ENCODE results near the gene EFCAB6.

GRCh38 chr22:43532301-43533155, 279.6 kb downstream of the EFCAB6 start:
- TF ChIP-seq CTCF (IDR thresholded peaks at IDR 0.05; ENCODE audit: borderline replicate concordance, extremely low read depth, low read length, poor library complexity, severe bottlenecking) (no peak), EZH2 (IDR thresholded peaks at IDR 0.05; ENCODE audit: borderline replicate concordance, low read depth, low read length, severe bottlenecking) (no peak)
